Kidney (tissue), 14 donors: Measurements from ENCODE around the gene IFNA8. TPM values are rescaled to one million over a fixed set of nuclear protein-coding genes. Genes with fewer than 3 reads are reported as not detected.

ENCODE experiments used
- DNase-seq, 5 donors: peaks; one replicate each; pipeline ENCODE4 v3.0.0-alpha.2; 2013 to 2020
- FAIRE-seq: peaks from 2 replicates; lab custom pipeline; 2012; peaks lifted over from hg19 to GRCh38; lab: Jason Lieb, UNC
- H3K27ac ChIP-seq, 2 donors: one replicate each; pipeline ENCODE4 v1.7.0; 2013; ENCODE audit warnings: low read depth in 2 of 2, low read length in 2 of 2, inconsistent platforms in 1 of 2
- H3K27me3 ChIP-seq: one replicate; pipeline ENCODE4 v1.7.1; 2013; ENCODE audit warnings: low read length, inconsistent platforms; ENCODE audit not compliant: control insufficient read depth, insufficient read depth
- H3K36me3 ChIP-seq, 3 donors: one replicate each; pipeline versions ENCODE4 v1.7.0 to v1.7.1; 2013; ENCODE audit warnings: low read length in 3 of 3, control low read depth in 1 of 3, inconsistent platforms in 1 of 3; ENCODE audit not compliant: insufficient read depth in 3 of 3, control insufficient read depth in 2 of 3
- H3K4me1 ChIP-seq, 3 donors: one replicate each; pipeline versions ENCODE4 v1.7.0 to v1.7.1; 2013; ENCODE audit warnings: low read length in 3 of 3, inconsistent platforms in 1 of 3, low read depth in 1 of 3; ENCODE audit not compliant: control insufficient read depth in 2 of 3, insufficient read depth in 2 of 3
- H3K4me3 ChIP-seq, 3 donors: one replicate each; pipeline versions ENCODE4 v1.7.0 to v1.8.1; 2013; ENCODE audit warnings: low read length in 3 of 3, control low read depth in 1 of 3, inconsistent platforms in 1 of 3
- H3K9ac ChIP-seq, 3 donors: one replicate each; pipeline versions ENCODE4 v1.7.0 to v1.7.1; 2013; ENCODE audit warnings: low read length in 3 of 3, control low read depth in 1 of 3, inconsistent platforms in 1 of 3
- H3K9me3 ChIP-seq, 3 donors: one replicate each; pipeline versions ENCODE4 v1.7.0 to v1.7.1; 2013; ENCODE audit warnings: low read length in 3 of 3, control low read depth in 1 of 3, inconsistent platforms in 1 of 3; ENCODE audit not compliant: control insufficient read depth in 2 of 3, insufficient read depth in 1 of 3
- CTCF ChIP-seq: IDR thresholded peaks from 3 replicates; pipeline ENCODE4 v1.5.1; 2012; ENCODE audit warnings: mild to moderate bottlenecking, moderate library complexity, borderline replicate concordance; ENCODE audit not compliant: insufficient read depth; ENCODE audit errors: extremely low read depth
- intact Hi-C: fragments of 100-400 bp; cut with DNase I; formaldehyde crosslinking; loops from one replicate; pipeline ENCODE4 v1.11.1; 2022
- polyA plus RNA-seq: library from polyadenylated mRNA; stranded (reverse); fragments of 350-450 nt; fragmentation: Illumina TruSeq; extraction: RNeasy Lipid Tissue Mini Kit (QIAGEN cat#74804); gene quantifications from one replicate; pipeline ENCODE4 v1.2.3, GENCODE V29; 2014; ENCODE audit warnings: low read depth, low replicate concordance; ENCODE audit not compliant: insufficient read depth
- total RNA-seq: library from RNA; stranded (reverse); fragmentation: NEBNext Ultra II Directional; extraction: Animal tissue kit (Norgen Biotek cat#: 25700); gene quantifications from one replicate; pipeline ENCODE4 v1.2.1, GENCODE V29; 2021
- donor health status: control.
- donor health status: control.
- donor health status: control.
- donor health status: control.
- donor health status: control.
- donor health status: DM: yes; HTN: yes; CAD: no.
- donor health status: Normal renal cell carcinoma (clear cell type).

IFNA8 gene
- total and polyA plus RNA-seq, 2 donors from 2014 or later = not detected

GRCh38 chr9:21392270-21392669 is 16.6 kb upstream of the IFNA8 start:
- Histone ChIP-seq H3K27ac (no peak overlapping the region), H3K4me3 (no peak overlapping the region), H3K9ac (no peak overlapping the region), H3K27me3 (no peaks in the 10 kb centered on the region), H3K4me1 (peaks cover 0 to 2% (median 0%) of the 10 kb centered on the region in 3 donors), H3K36me3 (no peaks in the 10 kb centered on the region), H3K9me3 (no peaks in the 10 kb centered on the region)
- intact Hi-C loops = no loop called here
- no peak for TF ChIP-seq CTCF
- peak in 2 of 5 donors; percentile 16 to 26 for DNase-seq
- no peak for FAIRE-seq

- DNase-seq = peak; percentile 62 to 76 (median 69)
- no peaks in the 10 kb centered on the region for H3K27me3 ChIP-seq
- intact Hi-C loops = no loop called here
Measured at GRCh38 chr9:21395778-21396717, 12.9 kb upstream of the IFNA8 start.

GRCh38 chr9:21398955-21399489 is 9.9 kb upstream of the IFNA8 start:
- H3K4me3 ChIP-seq = no peak overlapping the region
- intact Hi-C loops = no loop called here
- TF ChIP-seq CTCF = no peak
- no peak for DNase-seq
- no peaks in the 10 kb centered on the region for H3K27me3 ChIP-seq
- no peak for FAIRE-seq
- H3K9me3 ChIP-seq = no peaks in the 10 kb centered on the region
- H3K4me1 ChIP-seq = peaks cover 0 to 6% (median 0%) of the 10 kb centered on the region in 3 donors
- no peaks in the 10 kb centered on the region for H3K36me3 ChIP-seq
- no peak overlapping the region for H3K27ac ChIP-seq
- H3K9ac ChIP-seq = no peak overlapping the region

More at GRCh38 chr9:21395778-21396717, 12.9 kb upstream of the IFNA8 start:
- no peaks in the 10 kb centered on the region for H3K9me3 ChIP-seq
- H3K27ac ChIP-seq = no peak overlapping the region
- no peak overlapping the region for H3K9ac ChIP-seq
- H3K4me1 ChIP-seq = peaks cover 0 to 2% (median 0%) of the 10 kb centered on the region in 3 donors
- H3K4me3 ChIP-seq = peak overlapping the region in 2 of 3 donors; percentile 58 to 64
- H3K36me3 ChIP-seq = no peaks in the 10 kb centered on the region
- FAIRE-seq = no peak
- peak; percentile 63 for TF ChIP-seq CTCF
